HFFc6 (cell line): ENCODE measurements around the gene C20orf202. TPM values are rescaled to one million over a fixed set of nuclear protein-coding genes. Genes with fewer than 3 reads are reported as not detected.

ENCODE experiments used
- DNase-seq: peaks from one replicate; pipeline ENCODE4 v3.0.0-alpha.2; 2018
- H3K27ac Mint-ChIP-seq: 2 replicates; pipeline ENCODE4 v1.8.0; 2020; ENCODE audit warnings: mild to moderate bottlenecking, mixed read lengths
- H3K27me3 Mint-ChIP-seq: 2 replicates; pipeline ENCODE4 v1.8.0; 2021; ENCODE audit warnings: mild to moderate bottlenecking, moderate library complexity, mixed read lengths; ENCODE audit not compliant: insufficient read depth
- H3K36me3 Mint-ChIP-seq: 2 replicates; pipeline ENCODE4 v1.8.0; 2021; ENCODE audit warnings: low read depth, mixed read lengths
- H3K4me1 Mint-ChIP-seq: 2 replicates; pipeline ENCODE4 v1.8.0; 2020; ENCODE audit warnings: low read depth, mixed read lengths
- H3K4me3 Mint-ChIP-seq: 2 replicates; pipeline ENCODE4 v1.8.0; 2020; ENCODE audit warnings: mild to moderate bottlenecking, moderate library complexity, mixed read lengths
- H3K9me3 Mint-ChIP-seq: 2 replicates; pipeline ENCODE4 v1.8.0; 2020; ENCODE audit warnings: mild to moderate bottlenecking, mixed read lengths
- CTCF ChIP-seq: fragments of 200-600 bp; sonication (generic); IDR thresholded peaks from 2 replicates; pipeline ENCODE4 v1.5.0; 2021; ENCODE audit warnings: antibody characterized with exemption, mild to moderate bottlenecking
- total RNA-seq, 6 experiments: library from RNA; stranded (reverse); fragmentation: NEBNext Ultra II Directional; extraction: Animal tissue kit (Norgen Biotek cat#: 25700); gene quantifications; 2 replicates in 1 of 6; 3 replicates in 5 of 6; pipeline ENCODE4 v1.2.3, GENCODE V29; 2021

The C20orf202 gene
- total RNA-seq, 6 experiments from 2014 or later = not detected

- H3K36me3 Mint-ChIP-seq = peaks cover 5% of the 10 kb centered on the region
- no peaks in the 10 kb centered on the region for H3K9me3 Mint-ChIP-seq
- H3K27ac Mint-ChIP-seq = no peak overlapping the region
- H3K27me3 Mint-ChIP-seq = no peaks in the 10 kb centered on the region
- TF ChIP-seq CTCF = no peak
- no peak for DNase-seq
- H3K4me1 Mint-ChIP-seq = no peaks in the 10 kb centered on the region
- H3K4me3 Mint-ChIP-seq = no peak overlapping the region
Measured at GRCh38 chr20:1252416-1252815, 49.2 kb downstream of the C20orf202 start.

GRCh38 chr20:1254254-1254653, 51.0 kb downstream of the C20orf202 start:
- TF ChIP-seq CTCF = no peak
- Mint-ChIP-seq H3K27ac (no peak overlapping the region), H3K9me3 (no peaks in the 10 kb centered on the region), H3K4me1 (no peaks in the 10 kb centered on the region), H3K4me3 (no peak overlapping the region), H3K36me3 (peaks cover 5% of the 10 kb centered on the region), H3K27me3 (no peaks in the 10 kb centered on the region)
- no peak for DNase-seq

- Mint-ChIP-seq H3K27ac (no peak overlapping the region), H3K36me3 (peaks cover 5% of the 10 kb centered on the region), H3K4me1 (no peaks in the 10 kb centered on the region), H3K27me3 (no peaks in the 10 kb centered on the region), H3K9me3 (no peaks in the 10 kb centered on the region), H3K4me3 (no peak overlapping the region)
- TF ChIP-seq CTCF = no peak
- DNase-seq = no peak
Measured at GRCh38 chr20:1255675-1256074, 52.4 kb downstream of the C20orf202 start.

Other genes starting within 250 kb of the C20orf202 start
- gene RSPO4, start 201.1 kb upstream of the C20orf202 start, total RNA-seq = not detected
- gene PSMF1, start 84.9 kb upstream of the C20orf202 start, total RNA-seq = 100 to 1,000 TPM; 179 to 208 (median 199) TPM
- gene TMEM74B, start 18.5 kb upstream of the C20orf202 start, total RNA-seq = not detected
- under 1 TPM; 0.35 to 0.89 (median 0.56) TPM for gene RAD21L1, start 22.6 kb downstream of the C20orf202 start, total RNA-seq
- gene SNPH, start 62.8 kb downstream of the C20orf202 start, total RNA-seq = 10 to 100 TPM; 12.0 to 15.3 (median 13.3) TPM
- gene SDCBP2, start 125.7 kb downstream of the C20orf202 start, total RNA-seq = 1 to 10 TPM in 1 of 6 experiments, under 1 TPM in 5; 0.51 to 1.5 (median 0.76) TPM
- 100 to 1,000 TPM; 437 to 543 (median 491) TPM for gene FKBP1A, start 189.6 kb downstream of the C20orf202 start, total RNA-seq